T-helper 1 cell (primary cell): ENCODE results near the gene REXO2.

ENCODE experiments used
- DNase-seq, 5 donors: peaks; one replicate each; pipeline ENCODE4 v3.0.0-alpha.2; 2012 to 2020

Gene REXO2

GRCh38 chr11:114440971-114441763 is 1.9 kb downstream of the REXO2 start:
- no peak for DNase-seq

GRCh38 chr11:114441921-114442320 is 2.7 kb downstream of the REXO2 start:
- DNase-seq: no peak

- DNase-seq: no peak
These were observed 3.3 kb downstream of the REXO2 start for GRCh38 chr11:114442536-114442935.

- no peak for DNase-seq
These were observed 8.2 kb downstream of the REXO2 start for GRCh38 chr11:114447444-114447843.

- DNase-seq: no peak
These were observed 8.6 kb downstream of the REXO2 start for GRCh38 chr11:114447892-114448291.

- no peak for DNase-seq
These were observed 9.6 kb downstream of the REXO2 start for GRCh38 chr11:114448749-114449482.

GRCh38 chr11:114449845-114450244 is 10.6 kb downstream of the REXO2 start:
- no peak for DNase-seq

GRCh38 chr11:114452399-114452798 is 13.1 kb downstream of the REXO2 start:
- no peak for DNase-seq

- no peak for DNase-seq
These were observed 24.7 kb downstream of the REXO2 start for GRCh38 chr11:114463999-114464398.

- no peak for DNase-seq
These were observed 27.5 kb downstream of the REXO2 start for GRCh38 chr11:114466742-114467141.

- DNase-seq: no peak
These were observed 33.4 kb downstream of the REXO2 start for GRCh38 chr11:114472661-114473060.

GRCh38 chr11:114478001-114478410 is 38.7 kb downstream of the REXO2 start:
- DNase-seq: no peak

- DNase-seq: no peak
These were observed 39.5 kb downstream of the REXO2 start for GRCh38 chr11:114478768-114479167.

GRCh38 chr11:114479331-114479730 is 40.1 kb downstream of the REXO2 start:
- DNase-seq: no peak

- no peak for DNase-seq
These were observed 42.8 kb downstream of the REXO2 start for GRCh38 chr11:114482114-114482513.

GRCh38 chr11:114483929-114484328 is 44.7 kb downstream of the REXO2 start:
- no peak for DNase-seq

GRCh38 chr11:114496915-114497314 is 57.6 kb downstream of the REXO2 start:
- no peak for DNase-seq

GRCh38 chr11:114499756-114500155 is 60.5 kb downstream of the REXO2 start:
- DNase-seq: no peak
